ENCODE results near the gene RPTOR.

DNA sequence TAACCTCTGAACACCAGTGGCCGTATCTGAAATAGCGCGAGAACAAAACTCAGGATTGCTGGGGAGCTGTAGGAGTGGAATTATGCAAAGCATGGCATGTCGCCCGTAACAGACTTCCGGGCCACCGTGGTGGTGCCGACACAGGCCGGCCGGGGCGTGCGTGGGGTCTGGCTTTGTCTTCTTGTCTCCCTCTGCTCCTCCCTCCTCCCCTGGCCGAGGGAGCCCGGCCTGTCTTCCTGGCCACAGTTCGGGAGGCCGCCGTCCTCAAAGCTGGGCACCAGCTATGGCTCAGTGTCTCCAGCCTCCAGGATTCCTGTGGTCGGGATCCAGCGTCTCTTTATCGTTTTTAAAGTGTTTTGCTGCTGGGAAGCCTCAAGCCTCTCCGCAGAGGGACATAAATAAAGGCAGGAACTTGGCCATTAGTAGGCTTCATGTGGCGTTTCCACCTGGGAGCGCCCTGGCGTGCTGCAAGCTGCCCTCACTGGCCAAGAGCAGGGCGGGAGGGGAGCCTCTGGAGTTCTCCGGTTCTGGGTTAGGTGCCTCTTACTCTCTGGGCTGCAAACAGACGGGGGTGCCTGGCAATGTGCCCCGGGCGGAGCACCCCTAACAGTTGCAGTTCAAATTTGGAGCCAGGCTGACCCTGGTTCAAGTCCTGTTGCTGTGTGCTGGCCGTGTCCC lies 46.3 kb upstream of the RPTOR start:
- TF ChIP-seq, protein P1, sequence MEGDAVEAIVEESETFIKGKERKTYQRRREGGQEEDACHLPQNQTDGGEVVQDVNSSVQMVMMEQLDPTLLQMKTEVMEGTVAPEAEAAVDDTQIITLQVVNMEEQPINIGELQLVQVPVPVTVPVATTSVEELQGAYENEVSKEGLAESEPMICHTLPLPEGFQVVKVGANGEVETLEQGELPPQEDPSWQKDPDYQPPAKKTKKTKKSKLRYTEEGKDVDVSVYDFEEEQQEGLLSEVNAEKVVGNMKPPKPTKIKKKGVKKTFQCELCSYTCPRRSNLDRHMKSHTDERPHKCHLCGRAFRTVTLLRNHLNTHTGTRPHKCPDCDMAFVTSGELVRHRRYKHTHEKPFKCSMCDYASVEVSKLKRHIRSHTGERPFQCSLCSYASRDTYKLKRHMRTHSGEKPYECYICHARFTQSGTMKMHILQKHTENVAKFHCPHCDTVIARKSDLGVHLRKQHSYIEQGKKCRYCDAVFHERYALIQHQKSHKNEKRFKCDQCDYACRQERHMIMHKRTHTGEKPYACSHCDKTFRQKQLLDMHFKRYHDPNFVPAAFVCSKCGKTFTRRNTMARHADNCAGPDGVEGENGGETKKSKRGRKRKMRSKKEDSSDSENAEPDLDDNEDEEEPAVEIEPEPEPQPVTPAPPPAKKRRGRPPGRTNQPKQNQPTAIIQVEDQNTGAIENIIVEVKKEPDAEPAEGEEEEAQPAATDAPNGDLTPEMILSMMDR (IDR thresholded peaks at IDR 0.05): no peak
- TF ChIP-seq POLR2A (IDR thresholded peaks at IDR 0.05; ENCODE audit: low read depth) (no peak), POLR2AphosphoS5 (IDR thresholded peaks at IDR 0.05) (no peak), EP300 (IDR thresholded peaks at IDR 0.05) (no peak)

Measured in esophagus muscularis mucosa (tissue), 4 donors.